ENCODE measurements around the gene POPDC2. TPM values are rescaled to one million over a fixed set of nuclear protein-coding genes. Genes with fewer than 3 reads are reported as not detected.

The POPDC2 gene
- polyA plus RNA-seq, 1 of the 3 experiments (the other 2 are of a cell fraction), result 19.9 TPM

- TF ChIP-seq, protein P1, sequence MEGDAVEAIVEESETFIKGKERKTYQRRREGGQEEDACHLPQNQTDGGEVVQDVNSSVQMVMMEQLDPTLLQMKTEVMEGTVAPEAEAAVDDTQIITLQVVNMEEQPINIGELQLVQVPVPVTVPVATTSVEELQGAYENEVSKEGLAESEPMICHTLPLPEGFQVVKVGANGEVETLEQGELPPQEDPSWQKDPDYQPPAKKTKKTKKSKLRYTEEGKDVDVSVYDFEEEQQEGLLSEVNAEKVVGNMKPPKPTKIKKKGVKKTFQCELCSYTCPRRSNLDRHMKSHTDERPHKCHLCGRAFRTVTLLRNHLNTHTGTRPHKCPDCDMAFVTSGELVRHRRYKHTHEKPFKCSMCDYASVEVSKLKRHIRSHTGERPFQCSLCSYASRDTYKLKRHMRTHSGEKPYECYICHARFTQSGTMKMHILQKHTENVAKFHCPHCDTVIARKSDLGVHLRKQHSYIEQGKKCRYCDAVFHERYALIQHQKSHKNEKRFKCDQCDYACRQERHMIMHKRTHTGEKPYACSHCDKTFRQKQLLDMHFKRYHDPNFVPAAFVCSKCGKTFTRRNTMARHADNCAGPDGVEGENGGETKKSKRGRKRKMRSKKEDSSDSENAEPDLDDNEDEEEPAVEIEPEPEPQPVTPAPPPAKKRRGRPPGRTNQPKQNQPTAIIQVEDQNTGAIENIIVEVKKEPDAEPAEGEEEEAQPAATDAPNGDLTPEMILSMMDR (IDR thresholded peaks at IDR 0.05), result no peak
- TF ChIP-seq EZH2phosphoT487 (IDR thresholded peaks at IDR 0.05; ENCODE audit: borderline replicate concordance, low read depth) (no peak), YY1 (IDR thresholded peaks at IDR 0.05; ENCODE audit: low read depth) (no peak)
These were observed 17.2 kb upstream of the POPDC2 start (continued) for GRCh38 chr3:119677641-119677934.

DNA sequence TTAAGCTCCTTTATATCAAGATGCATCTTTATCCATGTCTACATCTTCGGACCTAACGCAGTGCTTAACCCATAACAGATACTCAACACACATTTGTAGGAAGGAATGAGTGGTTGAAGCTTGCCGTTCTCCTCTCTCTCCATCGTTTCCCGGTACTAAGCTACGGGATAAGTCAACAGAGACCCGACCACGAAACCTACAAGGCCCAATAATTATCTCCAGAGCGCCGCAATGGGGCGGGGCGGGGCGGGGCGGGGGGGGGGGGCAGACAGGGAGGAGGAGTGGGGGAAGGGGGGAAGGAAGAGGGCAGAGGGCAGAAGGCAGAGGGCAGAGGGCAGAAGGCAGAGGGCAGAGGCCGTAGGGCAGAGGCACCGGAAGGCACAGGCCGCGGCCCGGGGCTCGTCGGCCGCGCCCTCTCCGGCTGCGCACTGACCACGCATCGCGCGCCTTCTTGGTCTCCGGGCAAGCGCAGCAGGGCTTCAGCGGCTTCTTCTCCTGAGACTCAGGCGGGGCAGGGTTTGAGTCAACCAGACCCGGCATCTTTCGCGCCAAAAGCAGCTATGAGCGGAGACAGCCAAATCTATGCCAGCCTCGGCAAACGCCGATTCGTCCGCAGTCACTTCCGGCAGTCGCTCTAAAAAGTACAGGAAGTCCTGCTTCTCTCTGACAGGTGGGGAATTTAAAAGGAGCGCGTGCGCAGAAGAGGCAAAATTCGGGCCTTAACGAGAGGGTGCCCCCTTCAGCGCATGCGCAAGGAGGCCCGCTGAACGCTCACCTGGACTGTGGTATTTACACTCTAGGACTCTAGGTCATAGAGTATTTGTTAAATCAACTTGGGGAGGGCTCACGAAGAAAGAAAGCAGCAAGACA, 16.6 kb upstream of the POPDC2 start, which contains the start of gene COX17:
COX17 (minus strand) TSS at position 636 of the 870 bp plus-strand sequence; CDS start at position 540, 96 bp downstream.
- Histone ChIP-seq H3K27ac (ENCODE audit: low read depth in 2 of 2, low read length in 1 of 2) (peak within 1 kb of the TSS; percentile 29 to 81), H4K20me1 (ENCODE audit: insufficient read depth) (no peaks in the 10 kb centered on the region), H3K9ac (peak within 1 kb of the TSS; percentile 37), H3K9me2 (no peaks in the 10 kb centered on the region), H3K9me3 (no peaks in the 10 kb centered on the region), H3K36me3 (replicated peaks in 1 of 2; ENCODE audit: control insufficient read depth in 1 of 2, insufficient read depth in 2 of 2, low read length in 1 of 2) (peaks cover 6 to 11% of the 10 kb centered on the region in 2 experiments), H3K4me2 (peak within 1 kb of the TSS; percentile 53), H3K27me3 (ENCODE audit: insufficient read depth) (no peaks in the 10 kb centered on the region), H3K79me2 (ENCODE audit: insufficient read depth) (peaks cover 8% of the 10 kb centered on the region; the same call in 1 of the 2 replicates), H3K4me1 (ENCODE audit: control insufficient read depth in 1 of 2, insufficient read depth in 2 of 2, low read depth in 1 of 2, low read length in 1 of 2) (peaks cover 0 to 27% of the 10 kb centered on the region in 2 experiments; a peak in 2 of 4 replicates), H2AFZ (ENCODE audit: low read depth) (peak within 1 kb of the TSS; percentile 66), H3K4me3 (ENCODE audit: low read depth in 2 of 2, low read length in 1 of 2) (peak within 1 kb of the TSS; percentile 50 to 52), H3F3A (replicated peaks; ENCODE audit: insufficient read depth) (no peaks in the 10 kb centered on the region)
- ChIA-PET POLR2A (interaction anchor here (1.4 to 3.0 kb wide), 5 partner anchors 14 to 214 kb away, joined by 4 to 14 read pairs (median 4); partner anchors contain the start of genes POPDC2, TIMMDC1 and TMEM39A), CTCF (interaction anchor here (0.5 to 1.8 kb wide), 4 partner anchors 13 to 436 kb away, joined by 3 to 7 read pairs (median 3); no protein-coding TSS in a partner anchor)
- DNase-seq, result peak; percentile 62
- WGBS (ENCODE audit: low lambda C conversion rate), result 59% methylated on average over 34 of the region's 54 CpGs
- no peak for TF ChIP-seq CHD2 (IDR thresholded peaks at IDR 0.05; ENCODE audit: low read length, partially characterized antibody)
- TF ChIP-seq TEAD4 (IDR thresholded peaks at IDR 0.05; ENCODE audit: borderline replicate concordance, insufficient read depth), result no peak
- no peak for TF ChIP-seq TAF1 (IDR thresholded peaks at IDR 0.05; ENCODE audit: borderline replicate concordance, low read depth, low read length)
- peak; percentile 16; the same call in 1 of the 2 replicates for TF ChIP-seq ELF1 (IDR thresholded peaks at IDR 0.05)
- TF ChIP-seq RFX5 (IDR thresholded peaks at IDR 0.05; ENCODE audit: low read length), result no peak
- no peak for TF ChIP-seq MXI1 (IDR thresholded peaks at IDR 0.05; ENCODE audit: low read depth, low read length)
- TF ChIP-seq GABPA (IDR thresholded peaks at IDR 0.05; ENCODE audit: low read depth), result peak; percentile 64
- TF ChIP-seq FOXJ3 (CRISPR knock-in tag; IDR thresholded peaks at IDR 0.05), result no peak
- no peak for TF ChIP-seq RXRA (IDR thresholded peaks at IDR 0.05; ENCODE audit: borderline replicate concordance, low read depth)
- no peak for TF ChIP-seq YY1 (IDR thresholded peaks at IDR 0.05; ENCODE audit: low read depth)
- TF ChIP-seq, protein P2, sequence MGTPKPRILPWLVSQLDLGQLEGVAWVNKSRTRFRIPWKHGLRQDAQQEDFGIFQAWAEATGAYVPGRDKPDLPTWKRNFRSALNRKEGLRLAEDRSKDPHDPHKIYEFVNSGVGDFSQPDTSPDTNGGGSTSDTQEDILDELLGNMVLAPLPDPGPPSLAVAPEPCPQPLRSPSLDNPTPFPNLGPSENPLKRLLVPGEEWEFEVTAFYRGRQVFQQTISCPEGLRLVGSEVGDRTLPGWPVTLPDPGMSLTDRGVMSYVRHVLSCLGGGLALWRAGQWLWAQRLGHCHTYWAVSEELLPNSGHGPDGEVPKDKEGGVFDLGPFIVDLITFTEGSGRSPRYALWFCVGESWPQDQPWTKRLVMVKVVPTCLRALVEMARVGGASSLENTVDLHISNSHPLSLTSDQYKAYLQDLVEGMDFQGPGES (IDR thresholded peaks at IDR 0.05; ENCODE audit: low read depth, low read length), result no peak
- TF ChIP-seq, protein P3, sequence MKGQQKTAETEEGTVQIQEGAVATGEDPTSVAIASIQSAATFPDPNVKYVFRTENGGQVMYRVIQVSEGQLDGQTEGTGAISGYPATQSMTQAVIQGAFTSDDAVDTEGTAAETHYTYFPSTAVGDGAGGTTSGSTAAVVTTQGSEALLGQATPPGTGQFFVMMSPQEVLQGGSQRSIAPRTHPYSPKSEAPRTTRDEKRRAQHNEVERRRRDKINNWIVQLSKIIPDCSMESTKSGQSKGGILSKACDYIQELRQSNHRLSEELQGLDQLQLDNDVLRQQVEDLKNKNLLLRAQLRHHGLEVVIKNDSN (IDR thresholded peaks at IDR 0.05; ENCODE audit: borderline replicate concordance, low read depth), result no peak
- TF ChIP-seq, protein P4, sequence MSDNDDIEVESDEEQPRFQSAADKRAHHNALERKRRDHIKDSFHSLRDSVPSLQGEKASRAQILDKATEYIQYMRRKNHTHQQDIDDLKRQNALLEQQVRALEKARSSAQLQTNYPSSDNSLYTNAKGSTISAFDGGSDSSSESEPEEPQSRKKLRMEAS (IDR thresholded peaks at IDR 0.05; ENCODE audit: low read depth), result 0 out of 2 replicates have a peak, but pooled peaks have one; percentile 12
- TF ChIP-seq JUND (IDR thresholded peaks at IDR 0.05), result no peak
- TF ChIP-seq, protein P5, sequence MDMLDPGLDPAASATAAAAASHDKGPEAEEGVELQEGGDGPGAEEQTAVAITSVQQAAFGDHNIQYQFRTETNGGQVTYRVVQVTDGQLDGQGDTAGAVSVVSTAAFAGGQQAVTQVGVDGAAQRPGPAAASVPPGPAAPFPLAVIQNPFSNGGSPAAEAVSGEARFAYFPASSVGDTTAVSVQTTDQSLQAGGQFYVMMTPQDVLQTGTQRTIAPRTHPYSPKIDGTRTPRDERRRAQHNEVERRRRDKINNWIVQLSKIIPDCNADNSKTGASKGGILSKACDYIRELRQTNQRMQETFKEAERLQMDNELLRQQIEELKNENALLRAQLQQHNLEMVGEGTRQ (IDR thresholded peaks at IDR 0.05; ENCODE audit: borderline replicate concordance, low read depth, low read length), result no peak
- no peak; the same call in 1 of the 2 replicates for TF ChIP-seq RAD21 (IDR thresholded peaks at IDR 0.05; ENCODE audit: low read length)
- TF ChIP-seq GATA2 (CRISPR knock-in tag; IDR thresholded peaks at IDR 0.05), result no peak
- TF ChIP-seq NFIC (IDR thresholded peaks at IDR 0.05; ENCODE audit: borderline replicate concordance), result no peak
- TF ChIP-seq TCF12 (IDR thresholded peaks at IDR 0.05), result no peak
- TF ChIP-seq, protein P1 (IDR thresholded peaks at IDR 0.05), result no peak
- no peak for TF ChIP-seq SIN3A (IDR thresholded peaks at IDR 0.05; ENCODE audit: borderline replicate concordance, low read depth, low read length)
- TF ChIP-seq NRF1 (IDR thresholded peaks at IDR 0.05; ENCODE audit: low read depth, low read length), result peak; percentile 45; the same call in 1 of the 2 replicates
- no peak for TF ChIP-seq RCOR1 (IDR thresholded peaks at IDR 0.05; ENCODE audit: low read length)
